HepG2 (cell line): ENCODE measurements around the gene LPCAT4. TPM values are rescaled to one million over a fixed set of nuclear protein-coding genes. Genes with fewer than 3 reads are reported as not detected.

Source experiments
- ATAC-seq: fragments of 200-7000 bp; cut with Tn5 transposase; 3 replicates; pipeline ENCODE4 v1.9.1; 2020; ENCODE audit warnings: mild to moderate bottlenecking, moderate library complexity
- BruUV-seq: library from RNA; stranded (reverse); fragments of 400-500 nt; replicated peaks from 2 replicates; lab custom pipeline; 2021; lab: Mats Ljungman, UMichigan
- CTCF ChIA-PET: fragments of 300-600 bp; formaldehyde crosslinking; extraction: SDS; loops from one replicate; lab custom pipeline; 2021; ENCODE audit warnings: low total read pairs, inconsistent platforms, low intra/inter-chr PET ratio; lab: Yijun Ruan, JAX
- POLR2A ChIA-PET: fragments of 350-600 bp; sonication (Branson Sonifier 250); formaldehyde crosslinking; loops from one replicate; lab custom pipeline; 2020; ENCODE audit warnings: antibody characterized with exemption, inconsistent platforms; lab: Yijun Ruan, JAX
- DNase-seq: peaks from one replicate; pipeline ENCODE4 v3.0.0-alpha.2; 2015; ENCODE audit warnings: low spot score
- FAIRE-seq: peaks from 3 replicates; lab custom pipeline; 2011; peaks lifted over from hg19 to GRCh38; lab: Jason Lieb, UNC
- H2AFZ ChIP-seq: one replicate; pipeline ENCODE4 v1.6.1; 2011; ENCODE audit warnings: low read length, inconsistent platforms
- H3K27ac ChIP-seq: fragments of 300-600 bp; 3 replicates; pipeline ENCODE4 v1.8.0; 2011; ENCODE audit warnings: mixed run types, mild to moderate bottlenecking, mixed read lengths, low read length, inconsistent platforms; ENCODE audit not compliant: insufficient read depth; ENCODE audit errors: extremely low read length
- H3K27me3 ChIP-seq, 2 experiments: fragments of 200-600 bp in 1 of 2; 2 replicates in 1 of 2; 3 replicates in 1 of 2; pipeline versions ENCODE4 v1.6.0 to v1.8.0; 2011; ENCODE audit warnings: low read length in 2 of 2, mild to moderate bottlenecking in 2 of 2, moderate library complexity in 2 of 2, inconsistent platforms in 1 of 2; ENCODE audit not compliant: insufficient read depth in 2 of 2, control insufficient read depth in 1 of 2
- H3K36me3 ChIP-seq, 2 experiments: fragments of 200-600 bp in 1 of 2; replicated peaks in 1 of 2; 2 replicates in 1 of 2; 3 replicates in 1 of 2; pipeline versions ENCODE4 v1.5.1 to v1.8.0; 2011; ENCODE audit warnings: low read length in 2 of 2, inconsistent platforms in 1 of 2; ENCODE audit not compliant: insufficient read depth in 2 of 2, control insufficient read depth in 1 of 2
- H3K4me1 ChIP-seq: 2 replicates; pipeline ENCODE4 v1.5.1; 2012; ENCODE audit warnings: low read length, inconsistent platforms; ENCODE audit not compliant: insufficient read depth
- H3K4me2 ChIP-seq: 2 replicates; pipeline ENCODE4 v1.6.0; 2011; ENCODE audit warnings: low read depth, low read length, inconsistent platforms
- H3K4me3 ChIP-seq, 3 experiments: fragments of 200-600 bp in 1 of 3; sonication (generic), shearing (Covaris generic) in 1 of 3; replicated peaks in 1 of 3; 2 replicates each; pipeline ENCODE4 v1.5.1; 2011 to 2016; ENCODE audit warnings: low read length in 3 of 3, inconsistent platforms in 2 of 3, low read depth in 2 of 3, mild to moderate bottlenecking in 2 of 3, control low read depth in 1 of 3, mixed read lengths in 1 of 3; ENCODE audit not compliant: insufficient read depth in 1 of 3
- H3K79me2 ChIP-seq: one replicate; pipeline ENCODE4 v1.6.1; 2011; ENCODE audit warnings: low read length, inconsistent platforms; ENCODE audit not compliant: insufficient read depth
- H3K9ac ChIP-seq: 2 replicates; pipeline ENCODE4 v1.6.0; 2011; ENCODE audit warnings: mild to moderate bottlenecking, low read depth, low read length, inconsistent platforms; ENCODE audit not compliant: insufficient read depth
- H3K9me3 ChIP-seq: 2 replicates; pipeline ENCODE4 v1.5.1; 2012; ENCODE audit warnings: mild to moderate bottlenecking, low read length
- H4K20me1 ChIP-seq: 2 replicates; pipeline ENCODE4 v1.6.0; 2011; ENCODE audit warnings: inconsistent platforms, mild to moderate bottlenecking, low read length, moderate library complexity; ENCODE audit not compliant: insufficient read depth
- PCBP2 ChIP-seq: fragments of 200-400 bp; formaldehyde crosslinking; optimal IDR thresholded peaks from 2 replicates; pipeline ENCODE3; 2018; ENCODE audit warnings: low read length, low read depth; ENCODE audit not compliant: poor library complexity, severe bottlenecking
- ZNF460 ChIP-seq: sonication (generic); formaldehyde crosslinking; IDR thresholded peaks from 2 replicates; pipeline ENCODE4 v1.5.1; 2020; ENCODE audit warnings: missing genetic modification reagents, mild to moderate bottlenecking, borderline replicate concordance
- WGBS: methylation state at CpG from one replicate; pipeline ENCODE4 v1.1.6; 2017; ENCODE audit warnings: low lambda C conversion rate; 5-methylcytosine and 5-hydroxymethylcytosine counted together
- in situ Hi-C: cut with HindIII; loops from 2 replicates; pipeline ENCODE4 v1.10.0; 2017; ENCODE audit warnings: low pct_unique_long_range_greater_than_20kb; ENCODE audit not compliant: extremely low pct_ligation_motif_present
- intact Hi-C: fragments of 100-400 bp; cut with micrococcal nuclease; formaldehyde crosslinking; loops from one replicate; pipeline ENCODE4 v1.10.0; 2022; ENCODE audit not compliant: unreplicated experiment
- polyA plus RNA-seq, 8 experiments: library from polyadenylated mRNA; depleted of rRNA in 3 of 8; stranded (reverse) in 7 of 8; unstranded in 1 of 8; fragments of >200 nt; fragmentation: Illumina TruSeq in 4 of 8; extraction: Trizol in 4 of 8; gene quantifications; 2 replicates each; pipeline versions ENCODE4 v1.2.1 to v1.2.3, GENCODE V29; 2011 to 2016; ENCODE audit warnings: low read depth in 4 of 8, missing spikeins in 1 of 8, mixed read lengths in 1 of 8; ENCODE audit not compliant: insufficient read depth in 1 of 8
- total RNA-seq, 5 experiments: library from RNA; depleted of rRNA; stranded (reverse); fragments of >200 nt; fragmentation: Illumina TruSeq; extraction: Trizol; gene quantifications; 2 replicates each; pipeline ENCODE4 v1.2.3, GENCODE V29; 2016; ENCODE audit warnings: low read depth in 1 of 5
- TF ChIP-seq, protein P1 (sequence below): sonication (generic); formaldehyde crosslinking; IDR thresholded peaks from 2 replicates; pipeline ENCODE4 v1.4.0; 2020; ENCODE audit warnings: missing genetic modification reagents

The LPCAT4 gene
- total and polyA plus RNA-seq, 2 of the 13 experiments (the other 11 are each of a cell fraction or from before 2014, with no cell fraction given) = 8.1 to 57.1 TPM

DNA sequence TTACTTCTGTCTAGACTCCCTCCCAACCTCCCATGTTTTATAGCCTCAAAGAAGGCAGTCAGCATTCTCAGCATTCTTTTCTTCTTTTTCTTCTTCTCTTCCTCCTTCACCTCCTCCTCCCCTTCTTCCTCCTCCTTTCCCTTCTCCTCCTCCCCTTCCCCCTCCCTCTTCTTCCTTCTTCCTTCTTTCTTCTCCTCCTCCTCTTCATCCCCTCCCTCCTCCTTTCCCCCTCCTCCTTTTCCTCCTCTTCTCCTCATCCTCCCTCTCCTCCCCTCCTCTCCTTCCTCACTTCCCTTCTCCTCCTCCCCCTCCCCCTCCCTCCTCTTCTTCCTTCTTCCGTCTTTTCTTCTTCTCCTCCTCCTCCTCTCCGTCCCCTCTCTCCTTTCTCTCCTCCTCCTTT lies 3.6 kb upstream of the LPCAT4 start:
- intact Hi-C loops = no loop called here
- BruUV-seq = no TSS peak
- TF ChIP-seq, protein P1, sequence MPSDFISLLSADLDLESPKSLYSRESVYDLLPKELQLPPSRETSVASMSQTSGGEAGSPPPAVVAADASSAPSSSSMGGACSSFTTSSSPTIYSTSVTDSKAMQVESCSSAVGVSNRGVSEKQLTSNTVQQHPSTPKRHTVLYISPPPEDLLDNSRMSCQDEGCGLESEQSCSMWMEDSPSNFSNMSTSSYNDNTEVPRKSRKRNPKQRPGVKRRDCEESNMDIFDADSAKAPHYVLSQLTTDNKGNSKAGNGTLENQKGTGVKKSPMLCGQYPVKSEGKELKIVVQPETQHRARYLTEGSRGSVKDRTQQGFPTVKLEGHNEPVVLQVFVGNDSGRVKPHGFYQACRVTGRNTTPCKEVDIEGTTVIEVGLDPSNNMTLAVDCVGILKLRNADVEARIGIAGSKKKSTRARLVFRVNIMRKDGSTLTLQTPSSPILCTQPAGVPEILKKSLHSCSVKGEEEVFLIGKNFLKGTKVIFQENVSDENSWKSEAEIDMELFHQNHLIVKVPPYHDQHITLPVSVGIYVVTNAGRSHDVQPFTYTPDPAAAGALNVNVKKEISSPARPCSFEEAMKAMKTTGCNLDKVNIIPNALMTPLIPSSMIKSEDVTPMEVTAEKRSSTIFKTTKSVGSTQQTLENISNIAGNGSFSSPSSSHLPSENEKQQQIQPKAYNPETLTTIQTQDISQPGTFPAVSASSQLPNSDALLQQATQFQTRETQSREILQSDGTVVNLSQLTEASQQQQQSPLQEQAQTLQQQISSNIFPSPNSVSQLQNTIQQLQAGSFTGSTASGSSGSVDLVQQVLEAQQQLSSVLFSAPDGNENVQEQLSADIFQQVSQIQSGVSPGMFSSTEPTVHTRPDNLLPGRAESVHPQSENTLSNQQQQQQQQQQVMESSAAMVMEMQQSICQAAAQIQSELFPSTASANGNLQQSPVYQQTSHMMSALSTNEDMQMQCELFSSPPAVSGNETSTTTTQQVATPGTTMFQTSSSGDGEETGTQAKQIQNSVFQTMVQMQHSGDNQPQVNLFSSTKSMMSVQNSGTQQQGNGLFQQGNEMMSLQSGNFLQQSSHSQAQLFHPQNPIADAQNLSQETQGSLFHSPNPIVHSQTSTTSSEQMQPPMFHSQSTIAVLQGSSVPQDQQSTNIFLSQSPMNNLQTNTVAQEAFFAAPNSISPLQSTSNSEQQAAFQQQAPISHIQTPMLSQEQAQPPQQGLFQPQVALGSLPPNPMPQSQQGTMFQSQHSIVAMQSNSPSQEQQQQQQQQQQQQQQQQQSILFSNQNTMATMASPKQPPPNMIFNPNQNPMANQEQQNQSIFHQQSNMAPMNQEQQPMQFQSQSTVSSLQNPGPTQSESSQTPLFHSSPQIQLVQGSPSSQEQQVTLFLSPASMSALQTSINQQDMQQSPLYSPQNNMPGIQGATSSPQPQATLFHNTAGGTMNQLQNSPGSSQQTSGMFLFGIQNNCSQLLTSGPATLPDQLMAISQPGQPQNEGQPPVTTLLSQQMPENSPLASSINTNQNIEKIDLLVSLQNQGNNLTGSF (CRISPR knock-in tag) = no peak
- TF ChIP-seq PCBP2 = peak; percentile 60
- POLR2A ChIA-PET = no interaction called here
- Histone ChIP-seq H3K36me3 (no peaks in the 10 kb centered on the region), H4K20me1 (no peaks in the 10 kb centered on the region), H3K4me2 (no peak overlapping the region), H3K9me3 (no peaks in the 10 kb centered on the region), H3K4me1 (peaks cover 15% of the 10 kb centered on the region), H3K79me2 (no peaks in the 10 kb centered on the region), H3K27ac (no peak overlapping the region), H2AFZ (no peak overlapping the region), H3K9ac (no peak overlapping the region), H3K27me3 (no peaks in the 10 kb centered on the region), H3K4me3 (no peak overlapping the region)
- WGBS = 35% methylated on average over 2 of the region's 2 CpGs
- ATAC-seq (no peak), DNase-seq (no peak), FAIRE-seq (no peak)
- CTCF ChIA-PET = no interaction called here
- in situ Hi-C loops = loop anchor here (10.0 to 25.0 kb wide), 2 partner anchors 136 to 308 kb away; no protein-coding TSS in a partner anchor

DNA sequence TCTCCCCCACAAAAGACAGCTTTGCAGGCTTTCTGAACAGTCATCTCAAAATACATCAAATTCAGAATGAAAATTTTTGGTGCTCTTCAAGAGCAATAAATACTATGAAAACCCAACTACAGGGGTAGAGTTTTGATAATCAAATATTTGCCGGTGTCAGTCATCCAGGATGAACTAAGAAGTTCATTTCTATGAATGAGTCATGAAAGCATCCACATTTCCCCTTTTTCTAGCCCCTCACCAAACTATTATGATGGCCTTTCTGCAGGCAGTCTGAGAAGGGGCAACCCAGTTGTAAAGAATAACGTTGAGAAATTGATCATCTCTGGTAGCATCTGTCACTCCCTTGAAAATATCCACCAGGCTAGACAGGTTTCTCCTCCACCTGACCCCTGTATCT lies 3.1 kb upstream of the LPCAT4 start:
- DNase-seq (no peak), FAIRE-seq (no peak), ATAC-seq (no peak)
- Histone ChIP-seq H3K9me3 (no peaks in the 10 kb centered on the region), H4K20me1 (no peaks in the 10 kb centered on the region), H3K4me1 (peaks cover 20% of the 10 kb centered on the region), H3K9ac (no peak overlapping the region), H3K4me3 (no peak overlapping the region), H3K27ac (no peak overlapping the region), H3K4me2 (no peak overlapping the region), H3K27me3 (no peaks in the 10 kb centered on the region), H2AFZ (no peak overlapping the region), H3K36me3 (no peaks in the 10 kb centered on the region), H3K79me2 (no peaks in the 10 kb centered on the region)
- TF ChIP-seq ZNF460 (CRISPR knock-in tag) = no peak
- 25% methylated on average over 2 of the region's 2 CpGs for WGBS
- in situ Hi-C loops = loop anchor here (10.0 to 25.0 kb wide), 2 partner anchors 135 to 308 kb away; no protein-coding TSS in a partner anchor
- ChIA-PET POLR2A (no interaction called here), CTCF (no interaction called here)
- intact Hi-C loops = no loop called here
- no TSS peak for BruUV-seq
